Measurements from ENCODE around the gene FAM124B.

GRCh38 chr2:224416656-224417360 is 14.9 kb upstream of the FAM124B start:
- TF ChIP-seq CTCF (IDR thresholded peaks at IDR 0.05) (no peak), POLR2A (IDR thresholded peaks at IDR 0.05) (no peak)

All from testis (tissue), 2 donors.